ENCODE results near the gene GPR137B.

DNA sequence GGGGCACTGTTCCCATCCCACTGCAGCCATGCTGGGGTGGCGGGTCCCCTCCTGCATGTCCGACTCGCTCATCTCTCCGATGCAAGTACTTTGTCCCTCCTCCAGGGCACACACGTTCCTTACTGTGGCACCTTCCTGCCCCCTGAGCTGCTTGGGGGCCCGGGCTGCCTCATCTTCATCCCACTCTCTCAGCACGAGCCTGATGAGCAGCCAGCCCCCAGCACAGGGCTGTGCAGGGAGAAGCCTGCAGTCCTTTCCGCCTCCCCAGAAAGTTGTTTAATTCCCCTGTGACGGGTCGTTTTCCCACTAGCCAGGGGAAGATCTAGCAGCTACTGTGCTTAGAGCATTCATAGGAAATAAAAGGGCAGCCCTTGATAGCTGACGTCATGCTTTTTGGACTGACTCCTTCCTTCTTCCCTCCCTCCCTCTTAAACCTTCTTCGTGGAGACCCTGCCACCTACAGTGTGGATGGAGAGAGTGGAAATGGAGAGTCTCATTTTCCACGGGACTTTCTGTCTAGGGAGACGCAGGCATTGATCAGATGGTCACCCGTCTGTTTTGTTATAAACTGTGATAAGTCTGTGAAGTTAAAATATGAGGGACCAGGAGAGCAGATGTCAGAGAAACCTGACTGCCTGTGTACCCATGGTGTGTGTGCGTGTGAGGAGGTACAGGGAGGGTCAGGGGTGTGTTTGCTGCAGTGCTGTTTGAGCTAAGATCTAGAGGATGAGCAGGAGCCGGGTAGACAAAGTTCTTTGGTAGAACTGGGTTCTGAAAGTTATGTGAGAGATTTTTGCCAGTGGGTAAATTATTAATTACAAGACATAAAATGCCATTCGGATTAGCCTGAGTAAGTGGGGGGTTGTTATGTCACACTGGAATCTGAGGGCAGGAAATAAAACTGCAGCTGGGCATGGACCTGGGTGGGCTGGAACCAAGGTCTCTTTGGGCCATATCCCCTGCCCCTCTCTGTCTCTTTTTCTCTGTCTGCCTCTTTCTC lies 34.3 kb downstream of the GPR137B start:
- TF ChIP-seq CTCF (IDR thresholded peaks at IDR 0.05; ENCODE audit: poor library complexity) = no peak
- no peak for TF ChIP-seq EZH2 (IDR thresholded peaks at IDR 0.05; ENCODE audit: borderline replicate concordance)

All from hepatocyte (in vitro differentiated cells).